Loucy (cell line): ENCODE data around the gene FXYD6.

Experiments
- CTCF ChIP-seq: fragments of 200-600 bp; sonication (generic); conservative IDR thresholded peaks from 2 replicates; pipeline ENCODE4 v1.5.1; 2014; ENCODE audit warnings: mild to moderate bottlenecking, antibody characterized with exemption, low read length
- EZH2phosphoT487 ChIP-seq: fragments of 200-600 bp; IDR thresholded peaks from 2 replicates; pipeline ENCODE4 v1.6.1; 2018; ENCODE audit warnings: antibody characterized with exemption, mild to moderate bottlenecking, moderate library complexity, borderline replicate concordance

DNA sequence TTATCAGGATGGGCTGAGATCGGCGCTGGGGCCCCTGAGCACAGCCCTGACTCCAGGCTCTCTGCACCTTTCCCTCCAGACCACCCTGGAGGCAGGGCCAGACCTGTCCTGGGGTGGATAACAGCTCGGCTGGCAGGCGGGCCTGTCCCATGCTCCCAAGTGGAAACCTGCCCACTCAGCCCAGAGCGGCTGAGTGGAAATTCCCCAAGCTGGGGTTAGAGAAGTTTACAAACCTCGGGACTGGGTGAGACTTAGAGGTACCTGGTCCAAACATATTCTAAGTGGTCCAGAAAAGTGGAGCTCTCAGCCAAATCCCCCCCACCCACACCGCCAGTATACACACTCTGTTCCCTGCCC, 47.1 kb downstream of the FXYD6 start:
- TF ChIP-seq CTCF (no peak), EZH2phosphoT487 (no peak)
